Cardiac muscle cell (in vitro differentiated cells and primary cell): ENCODE data around the gene PPIL6. TPM values are rescaled to one million over a fixed set of nuclear protein-coding genes. Genes with fewer than 3 reads are reported as not detected.
"Not testable (repeated sequence)": the region's sequence is repeated elsewhere in the genome, so short reads cannot be mapped to it uniquely, and the experiment has no call there.

Experiments
- DNase-seq, 2 donors: peaks; one replicate each; pipeline versions ENCODE4 v3.0.0 to v3.0.0-alpha.2; 2010 to 2017; ENCODE audit warnings: low read depth in 1 of 2, low spot score in 1 of 2
- H3K27ac ChIP-seq: fragments of 200-600 bp; sonication (generic); 2 replicates; pipeline ENCODE4 v1.5.1; 2016
- H3K27me3 ChIP-seq: fragments of 200-600 bp; sonication (generic); 2 replicates; pipeline ENCODE4 v1.6.0; 2016; ENCODE audit warnings: control low read depth
- H3K36me3 ChIP-seq: fragments of 200-600 bp; sonication (generic); 2 replicates; pipeline ENCODE4 v1.5.1; 2016; ENCODE audit warnings: control low read depth
- H3K4me1 ChIP-seq: fragments of 200-600 bp; sonication (generic); 2 replicates; pipeline ENCODE4 v1.8.1; 2017; ENCODE audit warnings: low read depth, mild to moderate bottlenecking, mixed run types
- H3K4me3 ChIP-seq: fragments of 200-600 bp; sonication (generic); 2 replicates; pipeline ENCODE4 v1.5.1; 2016; ENCODE audit warnings: mild to moderate bottlenecking
- H3K9me3 ChIP-seq: fragments of 200-600 bp; sonication (generic); 2 replicates; pipeline ENCODE4 v1.5.1; 2017; ENCODE audit warnings: low read depth, mild to moderate bottlenecking, control low read depth
- CTCF ChIP-seq: IDR thresholded peaks from 2 replicates; pipeline ENCODE4 v1.5.1; 2012; ENCODE audit warnings: low read depth, mild to moderate bottlenecking, low read length
- polyA plus RNA-seq: library from polyadenylated mRNA; unstranded; fragments of >200 nt; fragmentation: Nextera tagmentation; extraction: Ambion mirVana; gene quantifications from 2 replicates; pipeline ENCODE4 v1.2.1, GENCODE V29; 2016
- total RNA-seq: library from RNA; depleted of rRNA; stranded (reverse); fragments of >200 nt; gene quantifications from 2 replicates; pipeline ENCODE4 v1.2.3, GENCODE V29; 2016

Gene PPIL6
- total and polyA plus RNA-seq, 2 experiments from 2014 or later: 7.3 to 8.7 TPM

GRCh38 chr6:109372130-109372529 lies 68.3 kb downstream of the PPIL6 start:
- TF ChIP-seq CTCF: no peak
- no peak for DNase-seq
- Histone ChIP-seq H3K27me3 (no peaks in the 10 kb centered on the region), H3K4me1 (peaks cover 8% of the 10 kb centered on the region), H3K4me3 (no peak overlapping the region), H3K36me3 (peaks cover 67% of the 10 kb centered on the region), H3K9me3 (no peaks in the 10 kb centered on the region), H3K27ac (no peak overlapping the region)

- H3K9me3 ChIP-seq: no peaks in the 10 kb centered on the region
- no peak for DNase-seq
- no peak overlapping the region for H3K4me3 ChIP-seq
- no peak overlapping the region for H3K27ac ChIP-seq
- H3K27me3 ChIP-seq: no peaks in the 10 kb centered on the region
- TF ChIP-seq CTCF: no peak
- H3K4me1 ChIP-seq: peaks cover 8% of the 10 kb centered on the region
- peaks cover 59% of the 10 kb centered on the region for H3K36me3 ChIP-seq
Measured at GRCh38 chr6:109370792-109371191, 69.6 kb downstream of the PPIL6 start.

- Histone ChIP-seq H3K4me1 (peaks cover 8% of the 10 kb centered on the region), H3K27ac (no peak overlapping the region), H3K9me3 (no peaks in the 10 kb centered on the region), H3K36me3 (peaks cover 56% of the 10 kb centered on the region), H3K27me3 (no peaks in the 10 kb centered on the region), H3K4me3 (no peak overlapping the region)
- no peak for DNase-seq
- TF ChIP-seq CTCF: no peak
Measured at GRCh38 chr6:109370336-109370735, 70.1 kb downstream of the PPIL6 start.

GRCh38 chr6:109369728-109370127 lies 70.7 kb downstream of the PPIL6 start:
- no peak for TF ChIP-seq CTCF
- peaks cover 8% of the 10 kb centered on the region for H3K4me1 ChIP-seq
- H3K4me3 ChIP-seq: no peak overlapping the region
- no peaks in the 10 kb centered on the region for H3K9me3 ChIP-seq
- no peak overlapping the region for H3K27ac ChIP-seq
- H3K27me3 ChIP-seq: no peaks in the 10 kb centered on the region
- peaks cover 50% of the 10 kb centered on the region for H3K36me3 ChIP-seq
- DNase-seq: no peak

- not testable (repeated sequence) for H3K9me3 ChIP-seq, H3K27ac ChIP-seq, DNase-seq, H3K27me3 ChIP-seq, H3K4me1 ChIP-seq, H3K4me3 ChIP-seq
- H3K36me3 ChIP-seq: peaks cover 28% of the 10 kb centered on the region
Measured at GRCh38 chr6:109364382-109365078, 75.9 kb downstream of the PPIL6 start.

- Histone ChIP-seq H3K4me1 (no peaks in the 10 kb centered on the region), H3K27ac (no peak overlapping the region), H3K9me3 (no peaks in the 10 kb centered on the region), H3K36me3 (peaks cover 21% of the 10 kb centered on the region), H3K4me3 (no peak overlapping the region), H3K27me3 (no peaks in the 10 kb centered on the region)
- DNase-seq: no peak
- no peak for TF ChIP-seq CTCF
Measured at GRCh38 chr6:109363753-109364152, 76.7 kb downstream of the PPIL6 start.
